Keratinocyte (primary cell): Measurements from ENCODE around the gene PATZ1. TPM values are rescaled to one million over a fixed set of nuclear protein-coding genes. Genes with fewer than 3 reads are reported as not detected.

ENCODE experiments used
- DNase-seq: peaks from one replicate; pipeline ENCODE4 v3.0.0-alpha.2; 2011; ENCODE audit warnings: low read depth, missing footprints, low spot score
- FAIRE-seq: peaks from 2 replicates; lab custom pipeline; 2011; peaks lifted over from hg19 to GRCh38; lab: Jason Lieb, UNC
- H2AFZ ChIP-seq: 2 replicates; pipeline ENCODE4 v1.6.0; 2012; ENCODE audit warnings: low read length, control low read depth, inconsistent platforms; ENCODE audit not compliant: control insufficient read depth
- H3K27ac ChIP-seq: 2 replicates; pipeline ENCODE4 v1.5.1; 2011; ENCODE audit warnings: low read length; ENCODE audit not compliant: control insufficient read depth, insufficient read depth
- H3K27me3 ChIP-seq: 3 replicates; pipeline ENCODE4 v1.6.0; 2011; ENCODE audit warnings: low read length; ENCODE audit not compliant: control insufficient read depth, insufficient read depth; ENCODE audit errors: extremely low read depth
- H3K36me3 ChIP-seq, 2 experiments: 2 replicates in 1 of 2; 3 replicates in 1 of 2; pipeline ENCODE4 v1.5.1; 2011; ENCODE audit warnings: low read length in 2 of 2, mild to moderate bottlenecking in 1 of 2; ENCODE audit not compliant: control insufficient read depth in 2 of 2, insufficient read depth in 2 of 2; ENCODE audit errors: extremely low read depth in 1 of 2
- H3K4me1 ChIP-seq: 3 replicates; pipeline ENCODE4 v1.5.1; 2011; ENCODE audit warnings: low read length; ENCODE audit not compliant: control insufficient read depth, insufficient read depth; ENCODE audit errors: extremely low read depth
- H3K4me2 ChIP-seq: 3 replicates; pipeline ENCODE4 v1.6.0; 2011; ENCODE audit warnings: low read depth, low read length; ENCODE audit not compliant: control insufficient read depth, insufficient read depth; ENCODE audit errors: extremely low read depth
- H3K4me3 ChIP-seq, 3 experiments: fragments of 200-600 bp in 1 of 3; sonication (generic) in 1 of 3; 2 replicates in 2 of 3; 3 replicates in 1 of 3; pipeline ENCODE4 v1.5.1; 2011 to 2016; ENCODE audit warnings: low read length in 3 of 3, mild to moderate bottlenecking in 3 of 3, control low read depth in 2 of 3, inconsistent platforms in 1 of 3, low read depth in 1 of 3, mixed read lengths in 1 of 3, mixed run types in 1 of 3, moderate library complexity in 1 of 3; ENCODE audit not compliant: control insufficient read depth in 2 of 3, insufficient read depth in 2 of 3; ENCODE audit errors: extremely low read depth in 1 of 3
- H3K79me2 ChIP-seq: 2 replicates; pipeline ENCODE4 v1.6.0; 2012; ENCODE audit warnings: low read length; ENCODE audit not compliant: control insufficient read depth, insufficient read depth
- H3K9ac ChIP-seq: 3 replicates; pipeline ENCODE4 v1.6.0; 2011; ENCODE audit warnings: low read length; ENCODE audit not compliant: control insufficient read depth, insufficient read depth; ENCODE audit errors: extremely low read depth
- H3K9me1 ChIP-seq: 3 replicates; pipeline ENCODE4 v1.6.0; 2011; ENCODE audit warnings: low read length; ENCODE audit not compliant: control insufficient read depth, insufficient read depth; ENCODE audit errors: extremely low read depth
- H3K9me3 ChIP-seq: 2 replicates; pipeline ENCODE4 v1.5.1; 2012; ENCODE audit warnings: low read depth, low read length; ENCODE audit not compliant: control insufficient read depth
- H4K20me1 ChIP-seq: 3 replicates; pipeline ENCODE4 v1.6.0; 2011; ENCODE audit warnings: low read length; ENCODE audit not compliant: control insufficient read depth, insufficient read depth; ENCODE audit errors: extremely low read depth
- EZH2 ChIP-seq: IDR thresholded peaks from one replicate; pipeline ENCODE4 v1.6.1; 2012; ENCODE audit warnings: inconsistent platforms, mild to moderate bottlenecking, low read length, moderate library complexity
- dilution Hi-C: fragments of 300-500 bp; cut with MboI; formaldehyde crosslinking; loops from one replicate; pipeline ENCODE4 v1.7.0; 2020; ENCODE audit warnings: low sequenced_read_pairs; ENCODE audit not compliant: extremely low pct_ligation_motif_present
- polyA plus RNA-seq, 5 experiments: library from polyadenylated mRNA; depleted of rRNA in 3 of 5; stranded (reverse) in 3 of 5; stranded (forward) in 1 of 5; unstranded in 1 of 5; fragments of >200 nt; gene quantifications; 1 replicate in 1 of 5; 2 replicates in 3 of 5; 3 replicates in 1 of 5; pipeline versions ENCODE4 v1.2.1 to v1.2.3, GENCODE V29; 2011 to 2012; ENCODE audit warnings: missing spikeins in 2 of 5, low read depth in 1 of 5, low replicate concordance in 1 of 5
- TF ChIP-seq, protein P1 (sequence below), 3 experiments: IDR thresholded peaks in 1 of 3; conservative IDR thresholded peaks in 1 of 3; optimal IDR thresholded peaks in 1 of 3; 2 replicates in 2 of 3; 3 replicates in 1 of 3; pipeline versions ENCODE3 to v1.5.1; 2011; ENCODE audit warnings: low read length in 3 of 3, mild to moderate bottlenecking in 3 of 3, moderate library complexity in 2 of 3, control low read depth in 1 of 3, inconsistent platforms in 1 of 3; ENCODE audit not compliant: insufficient read depth in 2 of 3; ENCODE audit errors: extremely low read depth in 1 of 3

The PATZ1 gene
- polyA plus RNA-seq, 1 donor (not counting 4 experiments of a cell fraction or from before 2014, with no cell fraction given): 3.4 TPM

DNA sequence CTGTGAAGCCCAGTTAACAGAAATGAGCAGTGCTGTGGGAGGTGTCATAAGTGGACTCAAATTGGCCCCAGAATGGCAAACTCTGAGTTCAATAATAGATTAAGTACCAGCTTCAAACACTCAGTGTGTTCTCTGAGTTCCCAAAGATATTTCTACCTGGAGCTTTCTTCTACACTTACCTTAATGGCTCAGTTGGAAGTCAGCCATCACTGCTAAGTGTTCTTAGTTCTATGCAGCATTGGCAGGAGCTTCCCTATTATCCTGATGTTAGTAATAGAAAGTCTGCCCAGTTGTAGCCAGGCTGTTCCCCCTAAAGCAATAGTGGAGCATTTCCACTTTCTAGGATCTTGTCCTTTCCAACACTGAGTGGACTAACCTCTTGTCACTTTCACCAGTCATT, 44.1 kb downstream of the PATZ1 start:
- dilution Hi-C loops: no loop called here
- Histone ChIP-seq H3K9me3 (no peaks in the 10 kb centered on the region), H3K9ac (no peak overlapping the region), H3K4me1 (peaks cover 14% of the 10 kb centered on the region), H3K4me2 (no peak overlapping the region), H3K36me3 (no peaks in the 10 kb centered on the region), H3K27ac (no peak overlapping the region), H4K20me1 (no peaks in the 10 kb centered on the region), H3K79me2 (no peaks in the 10 kb centered on the region), H3K27me3 (no peaks in the 10 kb centered on the region), H2AFZ (no peak overlapping the region), H3K4me3 (no peak overlapping the region), H3K9me1 (no peaks in the 10 kb centered on the region)
- DNase-seq (no peak), FAIRE-seq (no peak)
- TF ChIP-seq, protein P1, sequence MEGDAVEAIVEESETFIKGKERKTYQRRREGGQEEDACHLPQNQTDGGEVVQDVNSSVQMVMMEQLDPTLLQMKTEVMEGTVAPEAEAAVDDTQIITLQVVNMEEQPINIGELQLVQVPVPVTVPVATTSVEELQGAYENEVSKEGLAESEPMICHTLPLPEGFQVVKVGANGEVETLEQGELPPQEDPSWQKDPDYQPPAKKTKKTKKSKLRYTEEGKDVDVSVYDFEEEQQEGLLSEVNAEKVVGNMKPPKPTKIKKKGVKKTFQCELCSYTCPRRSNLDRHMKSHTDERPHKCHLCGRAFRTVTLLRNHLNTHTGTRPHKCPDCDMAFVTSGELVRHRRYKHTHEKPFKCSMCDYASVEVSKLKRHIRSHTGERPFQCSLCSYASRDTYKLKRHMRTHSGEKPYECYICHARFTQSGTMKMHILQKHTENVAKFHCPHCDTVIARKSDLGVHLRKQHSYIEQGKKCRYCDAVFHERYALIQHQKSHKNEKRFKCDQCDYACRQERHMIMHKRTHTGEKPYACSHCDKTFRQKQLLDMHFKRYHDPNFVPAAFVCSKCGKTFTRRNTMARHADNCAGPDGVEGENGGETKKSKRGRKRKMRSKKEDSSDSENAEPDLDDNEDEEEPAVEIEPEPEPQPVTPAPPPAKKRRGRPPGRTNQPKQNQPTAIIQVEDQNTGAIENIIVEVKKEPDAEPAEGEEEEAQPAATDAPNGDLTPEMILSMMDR (optimal IDR thresholded peaks at IDR 0.05 in 1 of 3, IDR thresholded peaks at IDR 0.05 in 1 of 3, conservative IDR thresholded peaks at IDR 0.05 in 1 of 3; ENCODE audit: extremely low read depth in 1 of 3, insufficient read depth in 2 of 3, low read length in 3 of 3): no peak
- no peak for TF ChIP-seq EZH2

DNA sequence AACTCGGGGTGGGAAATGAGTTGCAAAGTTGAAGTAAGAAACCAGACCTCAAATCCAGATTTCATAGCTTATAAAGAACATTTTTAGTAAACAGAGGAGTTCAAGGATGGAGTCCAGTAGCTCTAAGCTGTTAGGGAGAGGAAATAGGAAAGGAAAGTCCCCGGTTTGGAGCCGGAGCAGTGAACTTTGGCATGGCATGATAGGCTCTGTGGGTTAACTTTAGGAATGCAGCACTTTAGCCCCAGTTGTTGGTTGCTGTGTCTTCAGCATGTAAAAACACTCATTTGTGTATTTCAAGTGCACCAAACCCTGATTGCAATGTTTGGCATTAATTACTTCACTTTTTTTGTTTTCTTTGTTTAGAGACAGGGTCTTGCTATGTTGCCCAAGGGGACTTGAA, 45.2 kb downstream of the PATZ1 start:
- Histone ChIP-seq H4K20me1 (no peaks in the 10 kb centered on the region), H3K4me2 (no peak overlapping the region), H3K79me2 (no peaks in the 10 kb centered on the region), H3K36me3 (no peaks in the 10 kb centered on the region), H2AFZ (no peak overlapping the region), H3K9me3 (no peaks in the 10 kb centered on the region), H3K4me1 (peaks cover 14% of the 10 kb centered on the region), H3K27ac (no peak overlapping the region), H3K9ac (no peak overlapping the region), H3K9me1 (no peaks in the 10 kb centered on the region), H3K27me3 (no peaks in the 10 kb centered on the region), H3K4me3 (no peak overlapping the region)
- FAIRE-seq (no peak), DNase-seq (no peak)
- dilution Hi-C loops: no loop called here
- TF ChIP-seq, protein P1 (optimal IDR thresholded peaks at IDR 0.05 in 1 of 3, IDR thresholded peaks at IDR 0.05 in 1 of 3, conservative IDR thresholded peaks at IDR 0.05 in 1 of 3; ENCODE audit: extremely low read depth in 1 of 3, insufficient read depth in 2 of 3, low read length in 3 of 3): no peak
